Stimulated activated CD4-positive, alpha-beta T cell treated with anti-CD3 and anti-CD28 coated beads, Interleukin-1b, Interleukin-23, amount 100 ng/mL, for 4 hours (primary cell): ENCODE measurements around the gene MBD5.

Source experiments
- DNase-seq, 2 donors: peaks; one replicate each; pipeline ENCODE4 v3.0.0-alpha.2; 2020; ENCODE audit warnings: low read depth in 2 of 2

Gene MBD5

DNA sequence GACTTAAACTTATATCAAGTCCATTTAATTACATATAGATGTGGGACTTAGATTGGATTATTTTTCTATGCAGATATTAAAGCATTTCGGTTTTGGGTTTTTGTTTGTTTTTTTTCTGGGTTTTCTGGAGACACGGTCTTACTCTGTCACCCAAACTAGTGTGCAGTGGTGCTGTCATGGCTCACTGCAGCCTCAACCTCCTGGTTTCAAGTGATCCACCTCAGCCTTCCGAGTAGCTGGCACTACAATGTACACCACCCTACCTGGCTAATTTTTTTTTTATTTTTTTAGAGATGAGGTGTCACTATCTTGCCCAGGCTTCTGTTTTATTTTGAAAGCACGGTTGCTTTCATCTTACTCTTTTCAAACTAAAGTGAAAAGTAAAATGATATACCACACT is 281.6 kb downstream of the MBD5 start:
- DNase-seq: no peak

GRCh38 chr2:148303161-148303560 is 282.3 kb downstream of the MBD5 start:
- DNase-seq: no peak

DNA sequence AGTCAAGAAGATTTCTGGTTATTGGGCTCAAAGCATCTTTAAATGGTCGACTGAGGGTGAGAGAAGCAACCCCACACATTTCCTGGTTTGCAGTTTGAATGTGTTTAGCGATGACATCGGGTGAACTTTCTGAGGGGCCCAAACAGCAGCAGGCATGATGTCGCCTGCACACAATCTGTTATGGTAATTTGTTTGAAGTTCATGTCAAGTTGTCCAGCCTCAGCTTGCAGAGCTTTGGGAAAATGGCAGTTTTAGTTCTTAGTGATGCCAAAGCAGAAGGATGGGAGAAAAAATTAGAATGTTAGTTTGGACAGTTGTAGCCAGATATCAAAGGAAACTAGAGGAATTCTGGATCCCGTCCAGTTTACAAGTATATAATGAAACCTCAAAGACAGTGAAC is 284.6 kb downstream of the MBD5 start:
- no peak for DNase-seq

- no peak for DNase-seq
These were observed 285.1 kb downstream of the MBD5 start for GRCh38 chr2:148306027-148306426.

- DNase-seq: no peak
These were observed 296.7 kb downstream of the MBD5 start for GRCh38 chr2:148317598-148317997.

- DNase-seq: no peak
These were observed 317.6 kb downstream of the MBD5 start for GRCh38 chr2:148338541-148338940.

GRCh38 chr2:148342086-148342485 is 321.2 kb downstream of the MBD5 start:
- no peak for DNase-seq

DNA sequence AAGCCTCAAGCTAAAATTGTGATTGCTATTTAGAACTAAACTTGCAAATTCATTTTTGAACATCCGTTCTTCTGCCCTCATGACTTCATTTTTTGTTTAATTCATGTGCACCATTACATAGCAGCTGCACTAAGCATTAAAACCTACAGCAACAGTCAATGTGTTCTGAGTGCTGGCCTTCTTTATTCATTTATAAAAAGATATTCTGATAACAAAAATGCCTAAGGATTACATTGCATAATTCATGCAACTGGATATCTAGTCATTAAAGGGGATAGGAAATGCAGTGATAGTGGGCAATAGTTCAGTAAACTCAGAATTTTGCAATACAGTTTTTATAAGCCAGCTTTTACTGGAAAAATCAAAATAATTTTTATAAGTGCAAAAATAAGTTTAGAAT is 329.3 kb downstream of the MBD5 start:
- no peak for DNase-seq

GRCh38 chr2:148351437-148352143 is 330.7 kb downstream of the MBD5 start:
- no peak for DNase-seq

DNA sequence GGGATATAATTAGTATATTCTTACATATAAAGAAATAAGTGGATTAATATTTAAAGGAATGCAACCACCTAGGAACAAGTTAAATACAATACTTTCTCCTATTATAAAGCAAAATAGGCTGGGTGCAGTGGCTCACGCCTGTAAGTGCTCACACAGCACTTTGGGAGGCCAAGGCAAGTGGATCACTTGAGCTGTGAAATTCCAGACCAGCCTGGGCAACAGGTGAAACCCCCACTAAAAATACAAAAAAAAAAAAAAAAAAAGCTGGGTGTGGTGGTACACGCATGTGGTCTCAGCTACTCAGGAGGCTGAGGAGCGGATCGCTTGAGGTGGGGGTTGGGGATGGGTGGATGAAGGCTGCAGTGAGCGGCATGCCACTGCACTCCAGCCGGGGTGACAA is 337.5 kb downstream of the MBD5 start:
- DNase-seq: no peak

- DNase-seq: no peak
These were observed 339.8 kb downstream of the MBD5 start for GRCh38 chr2:148360662-148361061.

DNA sequence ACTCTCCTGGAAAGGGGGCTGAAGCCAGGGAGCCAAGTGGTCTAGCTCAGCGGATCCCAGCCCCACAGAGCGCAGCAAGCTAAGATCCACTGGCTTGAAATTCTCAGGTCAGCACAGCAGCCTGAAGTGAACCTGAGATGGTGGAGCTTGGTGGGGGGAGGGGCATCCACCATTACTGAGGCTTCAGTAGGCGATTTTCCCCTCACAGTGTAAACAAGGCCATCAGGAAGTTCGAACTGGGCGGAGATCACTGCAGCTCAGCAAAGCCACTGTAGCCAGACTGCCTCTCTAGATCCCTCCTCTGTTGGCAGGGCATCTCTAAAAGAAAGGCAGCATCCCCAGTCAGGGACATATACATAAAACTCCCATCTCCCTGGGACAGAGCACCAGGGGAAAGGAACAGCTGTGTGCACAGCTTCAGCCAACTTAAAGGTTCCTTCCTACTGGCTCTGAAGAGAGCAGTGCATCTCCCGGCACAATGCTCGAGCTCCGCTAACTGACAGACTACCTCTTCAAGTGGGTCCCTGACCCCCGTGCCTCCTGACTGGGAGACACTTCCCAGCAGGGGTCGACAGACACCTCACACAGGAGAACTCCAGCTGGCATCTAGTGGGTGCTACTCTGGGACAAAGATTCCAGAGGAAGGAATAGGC is 341.4 kb downstream of the MBD5 start:
- DNase-seq: no peak

- DNase-seq: no peak
These were observed 354.3 kb downstream of the MBD5 start for GRCh38 chr2:148375214-148375613.

DNA sequence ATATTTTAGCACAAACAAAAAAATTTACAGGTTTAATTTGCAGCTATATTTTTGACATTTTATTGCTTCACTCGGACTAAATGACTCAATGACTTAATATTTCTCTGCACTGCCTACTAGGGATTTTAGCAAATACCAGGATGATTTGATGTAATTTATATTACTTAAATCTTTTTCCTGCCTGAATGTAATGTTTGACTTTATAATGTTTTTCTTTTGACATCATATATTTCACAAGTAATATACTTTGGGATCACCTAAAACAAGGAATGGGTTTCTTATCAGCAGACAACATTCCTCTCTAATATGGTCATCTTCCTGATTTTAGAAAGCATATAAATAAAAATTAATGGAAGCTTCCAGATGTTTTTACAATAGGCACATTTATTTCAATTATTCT is 370.4 kb downstream of the MBD5 start:
- DNase-seq: no peak

DNA sequence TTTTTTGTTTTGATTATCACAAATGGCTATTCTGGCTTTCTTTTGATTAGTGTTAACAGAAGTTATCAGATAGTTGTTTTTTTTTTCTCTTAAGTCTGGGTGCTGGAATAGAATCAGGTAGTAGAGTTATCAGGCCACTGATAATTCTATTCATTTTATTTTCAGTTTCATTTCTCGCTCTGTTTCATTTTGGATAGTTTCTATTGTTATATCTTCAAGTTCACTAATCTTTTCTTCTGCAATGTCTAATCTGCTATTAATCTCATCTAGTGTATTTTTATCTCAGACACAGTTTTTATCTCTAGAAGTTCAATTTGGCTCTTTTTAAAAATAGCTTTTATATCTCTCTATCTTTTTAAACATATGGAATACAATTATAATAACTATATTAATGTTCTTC is 381.9 kb downstream of the MBD5 start:
- no peak for DNase-seq

GRCh38 chr2:148410899-148411298 is 390.0 kb downstream of the MBD5 start:
- DNase-seq: no peak

- DNase-seq: no peak
These were observed 395.4 kb downstream of the MBD5 start for GRCh38 chr2:148416248-148416647.

GRCh38 chr2:148430101-148430500 is 409.2 kb downstream of the MBD5 start:
- no peak for DNase-seq

DNA sequence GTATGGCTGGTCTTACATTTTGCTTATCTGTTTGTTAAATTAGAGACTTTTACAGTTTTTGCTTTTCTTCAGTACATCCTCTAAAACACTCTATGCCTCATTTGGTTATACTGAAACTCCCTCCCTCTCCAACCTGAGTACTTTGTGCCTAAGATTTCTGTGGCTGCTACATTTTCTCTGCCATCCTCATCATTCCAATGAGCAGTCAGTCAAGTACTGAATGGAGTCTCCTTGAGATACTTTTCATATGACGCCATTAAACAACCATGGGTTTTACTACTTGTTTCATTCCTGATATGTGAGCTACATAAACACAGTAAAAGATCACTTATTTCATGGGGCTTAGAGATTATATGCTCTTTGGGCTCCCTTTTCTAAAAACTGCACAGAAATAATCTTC is 427.0 kb downstream of the MBD5 start:
- DNase-seq: no peak

- no peak for DNase-seq
These were observed 429.6 kb downstream of the MBD5 start for GRCh38 chr2:148450531-148450930.

DNA sequence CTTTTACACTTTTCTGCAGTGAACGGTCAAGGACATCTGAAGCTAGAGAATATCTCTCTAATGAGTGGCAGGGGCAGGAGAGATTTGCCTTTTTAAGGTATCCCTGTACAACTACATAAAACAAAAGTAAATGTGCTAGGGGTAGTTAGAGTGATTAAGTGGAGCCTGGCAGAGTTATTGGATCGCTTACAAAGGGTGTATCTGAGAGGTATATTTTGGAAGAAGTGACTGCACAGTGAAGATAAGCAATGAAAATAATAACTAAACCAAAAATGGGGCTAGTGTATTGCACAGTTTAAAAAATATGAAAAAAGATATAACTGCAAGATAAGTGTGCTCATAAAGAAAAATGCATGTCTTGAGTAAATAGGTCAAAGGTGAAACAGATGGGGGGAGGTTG is 430.2 kb downstream of the MBD5 start:
- DNase-seq: no peak

DNA sequence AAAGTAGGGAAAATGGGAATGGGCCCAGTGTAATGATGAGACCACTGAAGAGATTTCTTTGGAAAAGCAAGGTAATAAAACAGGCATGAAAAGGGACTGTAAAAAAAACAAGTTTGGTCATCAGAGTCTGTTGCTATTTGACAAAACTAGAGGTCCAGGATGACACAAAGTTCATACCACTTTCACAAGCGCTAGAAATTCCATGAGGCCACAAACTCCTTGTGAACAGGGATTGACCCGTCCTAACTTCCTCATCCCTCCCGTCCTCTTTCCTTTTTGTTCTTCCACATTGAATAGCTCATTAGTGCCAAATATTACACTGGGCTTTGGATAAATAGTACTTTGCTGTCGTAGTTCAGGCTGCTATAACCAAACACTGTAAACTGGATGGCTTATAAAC is 434.9 kb downstream of the MBD5 start:
- no peak for DNase-seq

DNA sequence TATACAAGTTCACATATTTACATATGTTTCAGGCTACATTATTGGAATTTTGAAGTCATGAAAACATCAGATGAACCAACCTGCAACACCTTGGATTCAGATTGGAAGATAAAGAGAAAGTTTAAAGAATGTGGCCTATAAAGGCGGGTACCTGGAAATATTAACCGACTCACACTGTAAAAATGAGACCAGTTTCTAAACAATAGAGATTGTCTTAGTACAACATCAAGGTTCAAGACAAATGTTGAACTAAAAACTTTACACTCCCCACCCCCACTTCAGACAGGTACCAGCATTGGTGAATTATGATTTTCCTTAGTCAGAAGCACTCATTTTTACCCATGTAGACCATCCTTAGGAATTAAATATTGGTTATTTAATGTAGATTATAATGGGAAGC is 437.3 kb downstream of the MBD5 start:
- DNase-seq: no peak

GRCh38 chr2:148459377-148459778 is 438.5 kb downstream of the MBD5 start:
- DNase-seq: no peak
